Astrocyte (in vitro differentiated cells and primary cell): ENCODE measurements around the gene VDR. TPM values are rescaled to one million over a fixed set of nuclear protein-coding genes. Genes with fewer than 3 reads are reported as not detected.

ENCODE experiments used
- DNase-seq: peaks from one replicate; pipeline ENCODE4 v3.0.0-alpha.2; 2010; ENCODE audit warnings: low read depth
- FAIRE-seq: peaks from 2 replicates; lab custom pipeline; 2011; peaks lifted over from hg19 to GRCh38; lab: Jason Lieb, UNC
- H2AFZ ChIP-seq: 2 replicates; pipeline ENCODE4 v1.6.0; 2012; ENCODE audit warnings: low read depth, low read length, inconsistent platforms
- H3K27ac ChIP-seq: 2 replicates; pipeline ENCODE4 v1.5.1; 2011; ENCODE audit warnings: low read depth, low read length, inconsistent platforms
- H3K27me3 ChIP-seq: 2 replicates; pipeline ENCODE4 v1.6.0; 2011; ENCODE audit warnings: low read length, inconsistent platforms; ENCODE audit not compliant: insufficient read depth
- H3K36me3 ChIP-seq: 2 replicates; pipeline ENCODE4 v1.5.1; 2011; ENCODE audit warnings: low read length, inconsistent platforms; ENCODE audit not compliant: insufficient read depth
- H3K4me1 ChIP-seq: 2 replicates; pipeline ENCODE4 v1.5.1; 2011; ENCODE audit warnings: low read length, inconsistent platforms; ENCODE audit not compliant: insufficient read depth
- H3K4me2 ChIP-seq: 2 replicates; pipeline ENCODE4 v1.6.0; 2012; ENCODE audit warnings: low read length, inconsistent platforms
- H3K4me3 ChIP-seq: 2 replicates; pipeline ENCODE4 v1.5.1; 2011; ENCODE audit warnings: low read depth, mild to moderate bottlenecking, low read length, inconsistent platforms; ENCODE audit not compliant: insufficient read depth
- H3K79me2 ChIP-seq: 2 replicates; pipeline ENCODE4 v1.6.0; 2012; ENCODE audit warnings: mild to moderate bottlenecking, low read length, inconsistent platforms; ENCODE audit not compliant: insufficient read depth
- H3K9ac ChIP-seq: 2 replicates; pipeline ENCODE4 v1.6.0; 2012; ENCODE audit warnings: mild to moderate bottlenecking, low read length, inconsistent platforms
- H3K9me3 ChIP-seq: 2 replicates; pipeline ENCODE4 v1.5.1; 2012; ENCODE audit warnings: low read depth, mild to moderate bottlenecking, low read length, inconsistent platforms; ENCODE audit not compliant: insufficient read depth
- H4K20me1 ChIP-seq: 2 replicates; pipeline ENCODE4 v1.6.0; 2012; ENCODE audit warnings: low read length, inconsistent platforms; ENCODE audit not compliant: insufficient read depth
- H3K27ac Mint-ChIP-seq: one replicate; pipeline ENCODE4 v1.8.0; 2021; ENCODE audit warnings: mild to moderate bottlenecking, mixed read lengths; ENCODE audit not compliant: unreplicated experiment
- H3K27me3 Mint-ChIP-seq: one replicate; pipeline ENCODE4 v1.8.0; 2021; ENCODE audit warnings: low read depth, mixed read lengths; ENCODE audit not compliant: unreplicated experiment
- H3K36me3 Mint-ChIP-seq: one replicate; pipeline ENCODE4 v1.8.0; 2021; ENCODE audit warnings: low read depth, mixed read lengths; ENCODE audit not compliant: unreplicated experiment
- H3K4me1 Mint-ChIP-seq: one replicate; pipeline ENCODE4 v1.8.0; 2021; ENCODE audit warnings: low read depth, mixed read lengths; ENCODE audit not compliant: unreplicated experiment
- H3K4me3 Mint-ChIP-seq: one replicate; pipeline ENCODE4 v1.8.0; 2021; ENCODE audit warnings: mild to moderate bottlenecking, moderate library complexity, mixed read lengths; ENCODE audit not compliant: unreplicated experiment
- H3K9me3 Mint-ChIP-seq: one replicate; pipeline ENCODE4 v1.8.0; 2021; ENCODE audit warnings: mild to moderate bottlenecking, mixed read lengths; ENCODE audit not compliant: unreplicated experiment
- CTCF ChIP-seq: IDR thresholded peaks from 2 replicates; pipeline ENCODE4 v1.5.1; 2011; ENCODE audit warnings: low read depth, mild to moderate bottlenecking, inconsistent platforms, low read length, moderate library complexity; ENCODE audit not compliant: insufficient read depth
- EZH2 ChIP-seq: IDR thresholded peaks from 2 replicates; pipeline ENCODE4 v1.6.1; 2012; ENCODE audit warnings: mild to moderate bottlenecking, low read length, inconsistent platforms; ENCODE audit not compliant: insufficient read depth
- total RNA-seq: library from RNA; stranded (reverse); gene quantifications from 2 replicates; pipeline ENCODE4 v1.2.1, GENCODE V29; 2021

Gene VDR
- total RNA-seq, 1 donor from 2014 or later: 6.6 TPM

DNA sequence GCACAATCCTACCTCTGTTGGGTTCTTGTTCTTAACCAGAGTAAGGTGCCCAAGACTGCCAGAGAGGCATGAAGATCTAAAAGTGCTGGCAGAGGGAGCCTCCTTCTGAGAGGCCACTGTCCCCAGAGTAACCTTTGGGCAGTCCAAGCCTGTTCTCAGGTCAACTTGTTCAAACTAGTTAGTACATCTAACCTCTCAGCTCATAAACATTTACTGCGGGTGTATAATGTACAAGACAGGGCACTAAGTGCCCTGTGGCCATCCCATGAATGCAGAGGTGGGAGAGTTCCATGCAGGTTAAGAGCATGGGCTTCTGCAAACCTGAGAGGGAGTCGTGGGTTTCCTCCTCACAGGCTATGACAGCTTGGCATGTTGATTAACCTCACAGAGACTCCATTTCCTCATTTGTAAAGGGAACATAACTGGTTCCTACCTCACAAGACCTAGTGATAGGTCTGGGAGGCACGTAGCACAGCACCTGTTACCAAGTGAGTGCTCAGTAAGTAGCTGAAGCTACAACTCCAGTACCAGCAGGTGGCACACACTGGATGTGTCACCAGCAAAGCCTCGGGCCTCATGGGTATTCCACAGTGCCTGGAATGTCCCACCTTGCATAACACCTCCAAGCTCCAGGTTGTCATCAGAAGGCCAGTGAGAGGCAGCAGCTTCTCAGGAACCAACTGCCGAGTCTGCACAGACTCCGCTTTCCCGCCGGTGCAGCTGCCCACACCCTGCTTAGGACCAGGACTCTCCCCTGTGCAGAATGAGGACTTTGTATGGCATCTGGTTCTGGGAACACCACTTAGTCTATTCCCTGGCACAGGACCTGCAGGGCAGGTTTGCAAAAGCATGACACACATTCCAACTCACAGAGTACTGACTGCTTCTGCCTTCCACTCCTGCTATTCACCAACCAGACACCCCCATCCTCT is 4.4 kb downstream of the VDR start:
- no peak overlapping the region for H3K27ac Mint-ChIP-seq
- DNase-seq (no peak), FAIRE-seq (no peak)
- H4K20me1 ChIP-seq: peaks cover 55% of the 10 kb centered on the region
- H3K27me3 ChIP-seq: peaks cover 4% of the 10 kb centered on the region
- TF ChIP-seq CTCF: no peak
- TF ChIP-seq EZH2: no peak
- H3K4me2 ChIP-seq: no peak overlapping the region
- no peak overlapping the region for H3K9ac ChIP-seq
- no peaks in the 10 kb centered on the region for H3K9me3 ChIP-seq
- H3K4me1 ChIP-seq: peaks cover 33% of the 10 kb centered on the region
- no peak overlapping the region for H3K27ac ChIP-seq
- no peak overlapping the region for H3K4me3 Mint-ChIP-seq
- peaks cover 4% of the 10 kb centered on the region for H3K36me3 Mint-ChIP-seq
- H3K4me1 Mint-ChIP-seq: peaks cover 17% of the 10 kb centered on the region
- no peak overlapping the region for H2AFZ ChIP-seq
- H3K36me3 ChIP-seq: no peaks in the 10 kb centered on the region
- H3K27me3 Mint-ChIP-seq: peaks cover 46% of the 10 kb centered on the region
- no peak overlapping the region for H3K4me3 ChIP-seq
- H3K79me2 ChIP-seq: peaks cover 18% of the 10 kb centered on the region
- H3K9me3 Mint-ChIP-seq: peaks cover 4% of the 10 kb centered on the region

GRCh38 chr12:47899466-47899865 is 5.3 kb downstream of the VDR start:
- H3K27ac Mint-ChIP-seq: no peak overlapping the region
- DNase-seq (no peak), FAIRE-seq (no peak)
- no peaks in the 10 kb centered on the region for H3K36me3 ChIP-seq
- H3K27ac ChIP-seq: no peak overlapping the region
- no peak overlapping the region for H3K4me3 Mint-ChIP-seq
- no peak overlapping the region for H3K4me2 ChIP-seq
- H3K27me3 Mint-ChIP-seq: peaks cover 56% of the 10 kb centered on the region
- TF ChIP-seq CTCF (no peak), EZH2 (no peak)
- peaks cover 17% of the 10 kb centered on the region for H3K4me1 Mint-ChIP-seq
- no peaks in the 10 kb centered on the region for H3K9me3 ChIP-seq
- H3K9me3 Mint-ChIP-seq: peaks cover 4% of the 10 kb centered on the region
- H4K20me1 ChIP-seq: peaks cover 55% of the 10 kb centered on the region
- H3K79me2 ChIP-seq: peaks cover 18% of the 10 kb centered on the region
- no peak overlapping the region for H3K9ac ChIP-seq
- no peak overlapping the region for H2AFZ ChIP-seq
- no peaks in the 10 kb centered on the region for H3K27me3 ChIP-seq
- H3K36me3 Mint-ChIP-seq: peaks cover 4% of the 10 kb centered on the region
- no peak overlapping the region for H3K4me3 ChIP-seq
- peaks cover 28% of the 10 kb centered on the region for H3K4me1 ChIP-seq

GRCh38 chr12:47896633-47897032 is 8.2 kb downstream of the VDR start:
- H3K4me2 ChIP-seq: peak overlapping the region; percentile 29
- FAIRE-seq (no peak), DNase-seq (no peak)
- Mint-ChIP-seq H3K4me3 (no peak overlapping the region), H3K27me3 (peaks cover 72% of the 10 kb centered on the region), H3K36me3 (peaks cover 18% of the 10 kb centered on the region), H3K4me1 (peaks cover 14% of the 10 kb centered on the region), H3K9me3 (peaks cover 11% of the 10 kb centered on the region), H3K27ac (no peak overlapping the region)
- H3K9me3 ChIP-seq: no peaks in the 10 kb centered on the region
- H4K20me1 ChIP-seq: peaks cover 46% of the 10 kb centered on the region
- no peak overlapping the region for H3K4me3 ChIP-seq
- peaks cover 7% of the 10 kb centered on the region for H3K4me1 ChIP-seq
- no peaks in the 10 kb centered on the region for H3K27me3 ChIP-seq
- no peak overlapping the region for H2AFZ ChIP-seq
- H3K79me2 ChIP-seq: peaks cover 8% of the 10 kb centered on the region
- no peak overlapping the region for H3K27ac ChIP-seq
- no peak overlapping the region for H3K9ac ChIP-seq
- no peaks in the 10 kb centered on the region for H3K36me3 ChIP-seq
- no peak for TF ChIP-seq CTCF
- TF ChIP-seq EZH2: no peak
